Jurkat, Clone E6-1 (cell line): ENCODE data around the gene MRPL53. TPM values are rescaled to one million over a fixed set of nuclear protein-coding genes. Genes with fewer than 3 reads are reported as not detected.

Experiments
- DNase-seq: peaks from one replicate; pipeline ENCODE4 v3.0.0-alpha.2; 2011; ENCODE audit warnings: low read depth, low spot score
- H3K4me3 ChIP-seq: 2 replicates; pipeline ENCODE4 v1.5.1; 2011; ENCODE audit warnings: mild to moderate bottlenecking, low read length, control low read depth, moderate library complexity
- polyA plus RNA-seq: library from polyadenylated mRNA; unstranded; fragments of >200 nt; gene quantifications from one replicate; pipeline ENCODE4 v1.2.1, GENCODE V29; 2012; ENCODE audit warnings: missing spikeins; ENCODE audit not compliant: insufficient read length, insufficient read depth

Gene MRPL53
- 148 TPM for polyA plus RNA-seq

GRCh38 chr2:74472086-74472944 is at the start of gene MRPL53:
MRPL53 (minus strand) TSS chr2:74472680; CDS start chr2:74472660, 20 bp downstream.
- peak within 1 kb of the TSS; percentile 96 for H3K4me3 ChIP-seq
- peak; percentile 96 for DNase-seq

- DNase-seq, result no peak
- H3K4me3 ChIP-seq, result no peak overlapping the region
Measured at GRCh38 chr2:74516650-74517049, 44.2 kb upstream of the MRPL53 start.

GRCh38 chr2:74515981-74516633 is 43.6 kb upstream of the MRPL53 start:
- H3K4me3 ChIP-seq, result no peak overlapping the region
- no peak for DNase-seq

- no peak for DNase-seq
- H3K4me3 ChIP-seq, result no peak overlapping the region
Measured at GRCh38 chr2:74515271-74515980, 42.9 kb upstream of the MRPL53 start.

- H3K4me3 ChIP-seq, result peak within 1 kb of the TSS; percentile 60
- DNase-seq, result no peak
Measured at GRCh38 chr2:74514368-74515270, 42.1 kb upstream of the MRPL53 start, which contains the start of gene TLX2. TLX2 (plus strand) TSS chr2:74514450; CDS start chr2:74514807, 357 bp downstream.

- H3K4me3 ChIP-seq, result peak overlapping the region; percentile 60
- DNase-seq, result peak; percentile 79
Measured at GRCh38 chr2:74513605-74514367, 41.3 kb upstream of the MRPL53 start.

GRCh38 chr2:74512744-74513604 is 40.5 kb upstream of the MRPL53 start:
- H3K4me3 ChIP-seq, result peak overlapping the region; percentile 60

GRCh38 chr2:74511104-74511989 is 38.9 kb upstream of the MRPL53 start:
- no peak for DNase-seq
- no peak overlapping the region for H3K4me3 ChIP-seq

More at GRCh38 chr2:74512744-74513604, 40.5 kb upstream of the MRPL53 start:
- DNase-seq, result no peak

GRCh38 chr2:74510272-74510671 is 37.8 kb upstream of the MRPL53 start:
- no peak for DNase-seq
- no peak overlapping the region for H3K4me3 ChIP-seq

GRCh38 chr2:74507926-74508520 is 35.5 kb upstream of the MRPL53 start:
- DNase-seq, result no peak
- H3K4me3 ChIP-seq, result peak overlapping the region; percentile 90

- H3K4me3 ChIP-seq, result peak within 1 kb of the TSS; percentile 90
- peak; percentile 98 for DNase-seq
Measured at GRCh38 chr2:74507145-74507925, 34.9 kb upstream of the MRPL53 start, which contains the start of gene PCGF1. PCGF1 (minus strand) TSS chr2:74507695; CDS start chr2:74507668, 27 bp downstream.

- no peak overlapping the region for H3K4me3 ChIP-seq
- no peak for DNase-seq
Measured at GRCh38 chr2:74505448-74506246, 33.2 kb upstream of the MRPL53 start.

GRCh38 chr2:74504591-74504990 is 32.1 kb upstream of the MRPL53 start:
- no peak for DNase-seq
- no peak overlapping the region for H3K4me3 ChIP-seq
